CD4-positive, alpha-beta T cell treated with Interleukin-2 at 100 ng/mL for 4 hours (primary cell): ENCODE measurements around the gene KCNQ5.

Experiments
- DNase-seq: peaks from one replicate; pipeline ENCODE4 v3.0.0-alpha.2; 2020; ENCODE audit warnings: low spot score

KCNQ5 gene

GRCh38 chr6:72639920-72640614, 18.2 kb downstream of the KCNQ5 start:
- DNase-seq = no peak

DNA sequence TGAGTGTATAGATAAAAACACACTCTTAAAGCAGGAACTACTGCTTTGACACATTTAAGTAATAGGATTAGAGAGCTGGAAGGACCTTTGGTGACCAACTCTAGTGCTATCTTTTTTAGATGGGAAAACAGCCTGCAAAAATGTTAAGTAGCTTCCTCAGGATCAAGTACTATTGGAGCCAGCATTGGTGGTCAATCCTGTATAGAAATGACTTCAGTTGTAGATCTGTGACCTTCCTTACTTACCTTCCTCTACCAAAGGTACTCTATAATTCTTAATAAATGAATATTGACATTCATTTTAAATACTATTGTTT, 18.7 kb downstream of the KCNQ5 start:
- DNase-seq = no peak

- no peak for DNase-seq
Observed at GRCh38 chr6:72642435-72642834, 20.6 kb downstream of the KCNQ5 start.

DNA sequence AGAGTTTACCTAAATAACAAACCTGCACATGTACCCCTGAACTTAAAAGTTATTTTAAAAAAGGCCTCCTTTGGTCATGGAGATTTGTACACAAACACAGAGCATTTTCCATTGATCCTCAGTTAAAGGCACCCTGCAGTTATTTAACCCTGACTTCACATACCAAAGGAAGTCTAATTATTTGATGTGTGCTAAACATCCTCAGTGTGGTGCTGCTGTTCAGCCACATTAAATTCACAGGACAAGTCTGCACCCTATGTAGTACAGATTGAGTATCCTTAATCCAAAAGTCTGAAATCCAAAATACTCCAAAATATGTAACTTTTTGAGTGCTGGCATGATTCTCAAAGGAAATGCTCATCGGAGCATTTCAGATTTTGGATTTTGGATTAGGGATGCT, 21.4 kb downstream of the KCNQ5 start:
- no peak for DNase-seq

- no peak for DNase-seq
Observed at GRCh38 chr6:72646604-72647485, 25.0 kb downstream of the KCNQ5 start.

- no peak for DNase-seq
Observed at GRCh38 chr6:72647489-72647888, 25.6 kb downstream of the KCNQ5 start.

DNA sequence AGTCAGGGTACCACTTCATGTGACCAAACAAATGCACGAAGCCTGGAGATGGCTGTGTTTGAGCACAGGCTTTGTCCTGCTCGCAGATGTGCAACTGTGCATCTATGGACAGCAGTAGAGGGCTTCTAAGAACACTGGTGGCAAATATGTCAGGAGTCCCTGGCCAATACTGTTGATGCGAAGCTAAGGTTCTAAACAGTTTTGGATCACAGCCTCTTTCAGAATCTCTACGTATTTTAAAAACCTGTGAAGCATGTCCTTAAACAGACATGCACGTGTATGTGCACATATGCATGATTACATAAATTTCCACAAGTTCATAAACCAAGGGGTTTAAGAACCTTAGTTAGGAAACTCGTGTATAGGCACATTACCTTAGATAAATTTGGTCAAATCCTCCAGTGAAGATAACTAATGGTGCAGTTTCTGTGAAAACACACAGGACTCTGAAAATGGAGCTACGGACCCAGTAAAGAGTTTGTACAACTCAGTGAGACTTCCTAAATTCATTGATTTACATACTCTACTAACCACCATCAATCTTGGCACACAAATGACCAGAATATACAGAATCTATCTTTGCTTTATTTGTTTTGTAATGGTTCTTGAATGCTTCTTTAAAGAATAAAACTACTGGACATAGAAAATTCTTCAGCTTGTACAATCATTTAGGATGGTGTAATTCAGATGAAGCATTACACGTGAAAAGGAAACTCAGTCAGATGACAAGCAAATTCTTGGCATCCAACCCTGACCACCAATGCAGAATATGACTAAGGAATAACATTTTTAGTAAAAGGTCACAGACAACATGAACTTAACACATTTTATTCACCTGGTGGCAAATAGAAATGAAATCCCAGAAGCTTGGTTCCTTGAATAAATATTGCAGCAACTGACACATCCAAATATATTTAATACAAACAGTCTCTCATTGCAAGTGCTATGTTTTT, 27.4 kb downstream of the KCNQ5 start:
- no peak for DNase-seq

DNA sequence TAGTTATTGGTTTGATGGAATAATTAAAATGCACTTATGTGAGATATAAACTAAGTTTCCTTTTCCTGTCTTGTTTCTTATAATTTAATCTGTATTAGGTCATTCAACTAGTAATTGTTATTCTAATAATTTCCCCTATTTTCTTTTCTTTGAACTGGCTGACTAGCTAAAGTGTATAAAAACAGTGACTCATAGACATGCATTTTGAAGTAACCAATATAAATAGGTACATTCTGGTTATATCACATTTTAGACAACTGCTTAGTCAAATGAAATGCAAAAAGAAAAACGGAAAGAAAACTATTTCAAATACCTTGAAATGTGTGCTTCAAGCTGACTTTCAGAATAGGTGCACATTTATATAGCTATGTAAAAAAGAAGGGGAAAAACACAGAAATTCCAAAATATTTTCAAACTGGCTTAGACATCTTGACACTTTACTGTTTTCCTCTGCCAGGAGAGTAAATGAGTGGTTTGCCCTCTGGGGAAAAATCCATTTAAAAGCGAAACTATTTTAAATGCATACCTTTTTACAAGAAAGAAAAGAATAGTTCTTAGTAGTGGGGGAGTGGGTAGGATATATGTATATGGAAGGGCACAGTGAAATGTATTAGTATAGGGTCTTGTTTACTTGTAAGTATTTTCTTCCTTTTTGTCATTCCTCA, 28.3 kb downstream of the KCNQ5 start:
- no peak for DNase-seq

- DNase-seq = no peak
Observed at GRCh38 chr6:72651174-72651573, 29.3 kb downstream of the KCNQ5 start.

DNA sequence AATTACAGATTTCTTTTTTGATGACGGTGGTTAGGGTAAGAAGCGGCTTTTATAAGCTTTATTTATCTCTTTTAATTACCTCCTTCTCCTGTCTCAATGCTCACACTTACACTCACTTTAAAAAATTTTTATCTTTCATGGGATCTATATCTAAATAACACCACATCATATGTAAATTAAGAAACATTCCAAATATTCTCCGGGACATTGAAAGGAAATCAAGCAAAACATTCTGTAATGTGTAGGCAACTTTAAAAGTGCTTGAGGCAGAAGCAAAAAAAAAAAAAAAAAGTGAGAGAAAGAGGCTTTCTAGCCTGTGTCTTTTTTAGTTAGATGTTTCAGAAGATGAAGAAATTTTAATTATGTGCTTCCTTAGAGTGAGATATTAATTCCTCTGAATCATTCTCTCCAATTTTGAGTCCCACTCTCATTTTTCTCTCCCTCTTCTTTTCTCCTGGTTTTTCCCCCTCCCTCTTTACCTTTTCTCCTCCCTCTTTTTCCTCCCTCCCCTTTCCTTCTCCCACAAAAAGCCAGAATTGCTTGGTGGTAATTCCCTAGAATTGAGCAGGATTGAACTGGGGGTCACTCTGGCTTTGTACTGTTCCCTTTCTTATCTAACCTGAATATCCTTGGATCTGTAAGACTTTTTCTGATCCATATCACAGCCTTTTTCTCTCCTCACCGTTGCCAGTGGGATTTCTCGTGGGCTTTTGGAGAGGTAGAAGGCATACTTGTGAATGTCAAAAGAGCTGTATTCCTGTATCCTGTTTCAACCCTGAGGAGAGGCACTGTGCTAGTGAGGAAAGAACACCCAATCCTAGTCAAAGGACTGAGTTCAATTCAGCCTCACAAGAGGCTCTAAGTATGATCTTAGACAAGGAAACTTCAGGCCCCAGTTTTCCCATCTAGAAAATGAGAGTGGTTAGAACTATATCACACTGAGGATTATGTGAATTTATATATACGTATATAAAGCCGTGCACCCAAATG, 30.4 kb downstream of the KCNQ5 start:
- no peak for DNase-seq

DNA sequence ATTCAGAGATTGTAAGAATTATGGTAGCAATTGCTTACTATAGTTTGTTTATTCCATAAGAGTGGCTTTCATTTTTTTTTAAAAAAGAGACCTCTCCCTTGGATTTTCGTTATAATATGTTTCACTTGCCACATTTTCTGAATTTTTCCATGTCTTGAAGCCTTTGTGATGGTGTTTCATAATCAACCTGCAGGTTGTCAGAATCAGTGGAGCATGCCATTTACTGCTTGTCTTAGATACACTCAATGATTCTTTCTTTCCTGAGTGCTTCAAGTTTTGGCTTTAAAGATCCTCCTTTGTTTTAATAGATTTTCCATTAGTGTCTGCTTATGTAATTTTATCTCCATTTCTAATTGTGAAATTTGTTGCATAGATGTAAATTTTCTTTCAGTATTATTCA, 31.2 kb downstream of the KCNQ5 start:
- no peak for DNase-seq

DNA sequence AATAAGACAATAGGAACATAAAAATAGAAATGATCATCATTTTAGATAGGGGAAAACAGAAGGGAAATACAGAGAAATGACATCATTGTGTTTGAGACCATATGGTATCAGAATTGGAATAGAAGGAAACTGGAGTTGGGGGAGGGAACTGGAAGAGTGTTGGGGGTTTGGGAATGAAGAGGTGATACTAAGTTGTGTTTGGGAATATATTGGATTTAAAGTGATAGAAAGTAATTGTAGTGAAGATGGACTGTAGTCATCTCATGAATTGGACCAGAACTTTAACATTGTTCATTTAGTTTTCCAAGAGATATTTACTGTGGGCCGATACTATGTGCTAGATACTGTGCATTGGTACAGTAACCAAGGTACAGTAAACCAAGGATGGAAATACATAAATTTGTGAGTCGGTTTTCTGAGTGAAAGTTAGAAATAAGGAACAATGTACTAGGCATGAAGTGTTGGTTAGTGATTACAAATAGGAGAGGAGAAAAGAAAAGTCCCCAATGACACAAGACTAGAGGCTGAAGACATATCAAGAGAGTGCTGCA, 32.3 kb downstream of the KCNQ5 start:
- no peak for DNase-seq

GRCh38 chr6:72657407-72658197, 35.7 kb downstream of the KCNQ5 start:
- DNase-seq = no peak

GRCh38 chr6:72659754-72660153, 37.9 kb downstream of the KCNQ5 start:
- no peak for DNase-seq

DNA sequence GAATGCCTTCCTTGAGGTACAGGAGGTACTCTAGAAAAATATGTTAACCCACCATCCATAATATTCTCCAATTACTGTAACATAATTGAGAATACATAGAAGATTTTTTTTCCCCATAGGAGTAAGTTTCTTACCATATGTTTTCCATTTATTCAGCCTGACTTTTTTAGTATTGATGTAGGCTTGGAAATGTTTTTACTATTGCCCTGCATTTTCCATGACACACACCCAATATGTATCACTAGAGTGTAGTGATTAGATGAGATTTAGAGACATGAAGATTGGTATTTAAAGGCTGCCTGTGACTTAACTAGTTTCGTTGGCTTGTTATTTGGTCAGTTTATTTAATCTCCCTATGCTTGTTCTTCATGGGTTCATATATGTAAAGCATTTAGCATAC, 39.5 kb downstream of the KCNQ5 start:
- no peak for DNase-seq

- DNase-seq = no peak
Observed at GRCh38 chr6:72665599-72665998, 43.7 kb downstream of the KCNQ5 start.

DNA sequence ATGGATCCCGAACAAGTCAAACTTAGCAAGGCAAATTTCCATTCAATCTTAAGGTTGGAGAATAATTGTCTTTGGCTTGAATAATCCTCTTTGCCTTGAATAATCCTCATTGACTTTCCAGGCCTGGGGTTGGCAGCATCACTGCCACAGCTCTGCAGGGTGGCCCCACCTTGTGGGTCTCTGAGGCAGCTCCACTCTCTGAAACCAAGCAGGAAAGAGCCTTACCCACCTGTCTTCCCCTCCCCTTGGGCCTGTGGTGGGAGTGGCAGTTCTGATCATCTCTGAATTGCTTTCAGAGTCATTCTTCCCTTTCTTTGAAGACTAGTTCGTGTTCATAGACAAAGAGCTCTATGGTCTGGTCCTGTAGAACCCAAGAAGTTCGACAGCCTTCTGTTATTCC, 47.5 kb downstream of the KCNQ5 start:
- no peak for DNase-seq

DNA sequence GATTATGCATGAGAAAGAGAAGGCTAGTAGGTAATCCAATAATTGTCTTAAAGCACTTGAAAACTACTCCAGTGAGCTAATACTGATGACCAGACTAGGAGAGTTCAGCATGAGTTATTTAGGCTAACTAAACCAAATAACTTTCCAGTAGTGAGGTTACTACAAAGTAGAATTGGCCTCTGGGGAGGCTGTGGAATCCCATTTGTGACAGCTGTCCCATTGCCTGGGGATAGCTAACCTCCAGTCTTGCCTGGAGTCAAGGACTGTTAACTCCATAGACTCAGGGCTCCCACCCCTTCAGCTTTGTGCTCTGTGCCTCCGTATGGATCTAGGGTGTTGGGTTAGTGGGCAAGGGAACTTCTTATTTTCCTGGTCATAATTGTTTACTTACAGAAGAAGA, 51.0 kb downstream of the KCNQ5 start:
- no peak for DNase-seq

GRCh38 chr6:72674842-72675241, 53.0 kb downstream of the KCNQ5 start:
- no peak for DNase-seq

DNA sequence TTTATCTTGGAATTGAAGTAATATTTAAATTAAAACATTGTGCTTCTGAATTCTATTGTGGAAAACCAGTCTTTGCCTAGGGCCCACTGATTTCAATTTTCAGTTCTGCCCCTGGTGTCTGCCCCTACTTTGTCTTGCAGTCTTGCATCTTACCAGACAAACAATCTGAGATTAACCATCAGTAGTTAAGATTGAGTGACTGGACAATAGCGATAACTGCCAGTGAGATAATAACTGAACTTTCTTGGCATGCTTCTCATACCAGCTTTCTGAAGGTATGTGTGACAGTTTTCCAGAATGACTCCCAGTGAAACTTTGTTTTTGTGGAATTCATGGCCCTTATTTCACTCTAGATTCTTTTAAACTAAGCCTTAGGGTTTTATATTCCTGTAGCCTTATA, 53.5 kb downstream of the KCNQ5 start:
- no peak for DNase-seq
